Measurements from ENCODE around the gene CYB5R3.

CYB5R3 gene

DNA sequence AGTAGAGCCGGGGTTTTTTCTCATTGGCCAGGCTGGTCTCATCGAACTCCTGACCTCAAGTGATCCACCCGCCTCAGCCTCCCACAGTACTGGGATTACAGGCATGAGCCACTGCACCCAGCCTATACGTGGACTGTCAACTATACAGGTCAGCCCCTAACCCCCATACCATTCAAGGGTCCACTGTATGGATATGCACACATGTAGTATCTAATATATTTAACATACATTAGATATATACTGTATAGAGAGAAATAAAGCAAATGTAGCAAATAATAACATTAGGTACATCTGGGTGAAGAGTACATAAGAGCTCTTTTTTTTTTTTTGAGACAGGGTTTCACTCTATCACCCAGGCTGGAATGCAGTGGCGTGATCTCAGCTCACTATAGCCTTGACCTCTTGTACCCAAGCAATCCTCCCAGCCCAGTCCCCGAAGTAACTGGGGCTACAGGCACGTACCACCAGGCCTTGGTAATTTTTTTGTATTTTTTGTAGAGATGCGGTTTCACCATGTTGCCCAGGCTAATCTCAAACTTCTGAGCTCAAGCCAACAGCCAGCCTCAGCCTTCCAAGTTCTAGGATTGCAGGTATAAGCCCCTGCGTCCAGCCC, 7.3 kb downstream of the CYB5R3 start:
- Histone ChIP-seq H3K9me3 (ENCODE audit: control insufficient read depth, low read length) (no peaks in the 10 kb centered on the region), H3K4me1 (no peaks in the 10 kb centered on the region), H3K27me3 (ENCODE audit: control insufficient read depth, insufficient read depth, low read length) (no peaks in the 10 kb centered on the region), H3K4me3 (ENCODE audit: low read depth, low read length) (no peak overlapping the region), H3K4me2 (ENCODE audit: low read length) (no peak overlapping the region), H3K9ac (no peak overlapping the region), H2AFZ (no peak overlapping the region), H3K36me3 (ENCODE audit: control insufficient read depth, insufficient read depth, low read length) (no peaks in the 10 kb centered on the region), H3K79me2 (peaks cover under 1% of the 10 kb centered on the region), H3K27ac (no peak overlapping the region)
- TF ChIP-seq, protein P1, sequence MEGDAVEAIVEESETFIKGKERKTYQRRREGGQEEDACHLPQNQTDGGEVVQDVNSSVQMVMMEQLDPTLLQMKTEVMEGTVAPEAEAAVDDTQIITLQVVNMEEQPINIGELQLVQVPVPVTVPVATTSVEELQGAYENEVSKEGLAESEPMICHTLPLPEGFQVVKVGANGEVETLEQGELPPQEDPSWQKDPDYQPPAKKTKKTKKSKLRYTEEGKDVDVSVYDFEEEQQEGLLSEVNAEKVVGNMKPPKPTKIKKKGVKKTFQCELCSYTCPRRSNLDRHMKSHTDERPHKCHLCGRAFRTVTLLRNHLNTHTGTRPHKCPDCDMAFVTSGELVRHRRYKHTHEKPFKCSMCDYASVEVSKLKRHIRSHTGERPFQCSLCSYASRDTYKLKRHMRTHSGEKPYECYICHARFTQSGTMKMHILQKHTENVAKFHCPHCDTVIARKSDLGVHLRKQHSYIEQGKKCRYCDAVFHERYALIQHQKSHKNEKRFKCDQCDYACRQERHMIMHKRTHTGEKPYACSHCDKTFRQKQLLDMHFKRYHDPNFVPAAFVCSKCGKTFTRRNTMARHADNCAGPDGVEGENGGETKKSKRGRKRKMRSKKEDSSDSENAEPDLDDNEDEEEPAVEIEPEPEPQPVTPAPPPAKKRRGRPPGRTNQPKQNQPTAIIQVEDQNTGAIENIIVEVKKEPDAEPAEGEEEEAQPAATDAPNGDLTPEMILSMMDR (IDR thresholded peaks at IDR 0.05): no peak

DNA sequence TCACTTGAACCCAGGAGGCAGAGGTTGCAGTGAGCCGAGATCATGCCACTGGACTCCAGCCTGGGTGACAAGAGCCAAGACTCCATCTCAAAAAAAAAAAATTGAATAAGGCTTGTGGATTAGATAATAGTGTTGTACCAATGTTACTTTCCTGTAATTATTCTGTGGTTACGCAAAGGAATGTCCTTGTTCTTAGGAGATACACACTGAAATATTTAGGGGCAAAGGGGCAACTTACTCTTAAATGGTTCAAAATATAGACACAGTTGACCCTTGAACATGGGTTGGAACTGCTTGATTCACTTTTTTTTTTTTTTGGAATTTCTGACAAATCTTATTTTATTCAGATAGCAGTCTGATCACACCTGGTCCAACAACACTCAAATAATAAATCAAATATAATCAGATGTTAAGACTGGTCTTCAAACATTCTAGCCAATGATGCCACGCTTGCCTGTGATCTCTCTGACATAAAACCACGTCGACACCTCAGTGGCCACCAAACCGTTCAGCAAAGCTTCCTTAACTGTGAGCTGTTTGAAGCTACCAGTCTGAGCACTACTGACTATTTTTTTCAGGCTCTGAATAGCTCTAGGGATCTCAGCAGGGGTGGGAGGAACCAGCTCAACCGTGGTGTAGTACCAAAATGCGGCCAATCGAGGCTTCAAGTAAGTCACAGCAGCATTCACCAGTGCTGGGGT, 9.5 kb downstream of the CYB5R3 start:
- TF ChIP-seq, protein P1 (IDR thresholded peaks at IDR 0.05): no peak
- H2AFZ ChIP-seq: no peak overlapping the region
- no peaks in the 10 kb centered on the region for H3K36me3 ChIP-seq (ENCODE audit: control insufficient read depth, insufficient read depth, low read length)
- peaks cover 2% of the 10 kb centered on the region for H3K79me2 ChIP-seq
- no peaks in the 10 kb centered on the region for H3K4me1 ChIP-seq
- H3K4me2 ChIP-seq (ENCODE audit: low read length): no peak overlapping the region
- no peak overlapping the region for H3K4me3 ChIP-seq (ENCODE audit: low read depth, low read length)
- H3K9ac ChIP-seq: no peak overlapping the region
- no peaks in the 10 kb centered on the region for H3K9me3 ChIP-seq (ENCODE audit: control insufficient read depth, low read length)
- no peak overlapping the region for H3K27ac ChIP-seq
- H3K27me3 ChIP-seq (ENCODE audit: control insufficient read depth, insufficient read depth, low read length): no peaks in the 10 kb centered on the region

DNA sequence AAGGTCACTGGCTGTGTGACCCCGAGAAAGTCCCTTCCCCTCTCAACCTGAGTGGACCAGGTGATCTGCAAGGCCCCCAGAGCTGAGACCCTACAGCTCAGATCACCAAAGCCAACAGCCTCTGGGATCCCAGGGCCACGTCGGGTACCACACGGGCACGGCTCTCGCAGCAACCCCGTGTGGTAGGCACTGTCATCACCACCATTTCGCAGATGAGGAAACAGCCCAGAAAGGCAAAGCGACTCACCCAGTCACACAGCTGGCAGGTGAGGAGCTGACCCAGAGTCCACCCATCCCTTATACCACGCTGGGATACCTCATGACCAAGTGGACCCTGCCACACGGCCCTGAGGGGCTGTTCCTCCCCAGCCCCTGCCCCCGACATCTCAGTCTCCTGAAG, 11.6 kb downstream of the CYB5R3 start:
- H2AFZ ChIP-seq: no peak overlapping the region
- TF ChIP-seq, protein P1 (IDR thresholded peaks at IDR 0.05): no peak
- no peak overlapping the region for H3K27ac ChIP-seq
- H3K27me3 ChIP-seq (ENCODE audit: control insufficient read depth, insufficient read depth, low read length): no peaks in the 10 kb centered on the region
- H3K4me2 ChIP-seq (ENCODE audit: low read length): no peak overlapping the region
- H3K79me2 ChIP-seq: peaks cover 2% of the 10 kb centered on the region
- no peaks in the 10 kb centered on the region for H3K4me1 ChIP-seq
- H3K9me3 ChIP-seq (ENCODE audit: control insufficient read depth, low read length): no peaks in the 10 kb centered on the region
- no peak overlapping the region for H3K4me3 ChIP-seq (ENCODE audit: low read depth, low read length)
- no peaks in the 10 kb centered on the region for H3K36me3 ChIP-seq (ENCODE audit: control insufficient read depth, insufficient read depth, low read length)
- no peak overlapping the region for H3K9ac ChIP-seq

DNA sequence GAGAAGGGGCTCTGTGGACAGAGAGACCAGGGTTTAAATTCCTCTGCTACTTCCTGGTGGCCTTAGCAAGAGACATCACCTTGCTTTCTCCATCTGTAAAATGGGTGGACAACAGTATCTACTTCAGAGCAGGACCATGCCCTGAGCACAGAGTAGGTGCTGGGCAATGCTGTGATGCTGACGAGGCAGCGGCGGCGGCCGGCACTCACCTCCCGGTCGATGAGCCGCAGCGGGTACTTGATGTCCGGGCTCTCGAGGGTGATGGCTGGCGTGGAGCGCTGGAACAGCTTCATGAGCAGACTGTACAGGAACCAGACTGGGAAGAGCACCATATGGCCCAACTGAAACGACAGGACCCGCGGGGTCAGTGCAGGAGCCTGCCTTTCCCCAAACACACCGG, 12.7 kb downstream of the CYB5R3 start:
- Histone ChIP-seq H3K79me2 (peaks cover 2% of the 10 kb centered on the region), H3K36me3 (ENCODE audit: control insufficient read depth, insufficient read depth, low read length) (no peaks in the 10 kb centered on the region)

More for the DNA sequence above, 12.7 kb downstream of the CYB5R3 start:
- Histone ChIP-seq H2AFZ (no peak overlapping the region), H3K27me3 (ENCODE audit: control insufficient read depth, insufficient read depth, low read length) (no peaks in the 10 kb centered on the region), H3K27ac (no peak overlapping the region), H3K4me1 (no peaks in the 10 kb centered on the region), H3K4me2 (ENCODE audit: low read length) (no peak overlapping the region), H3K9me3 (ENCODE audit: control insufficient read depth, low read length) (no peaks in the 10 kb centered on the region), H3K4me3 (ENCODE audit: low read depth, low read length) (no peak overlapping the region), H3K9ac (no peak overlapping the region)
- TF ChIP-seq, protein P1 (IDR thresholded peaks at IDR 0.05): no peak

Data from parathyroid adenoma (tissue), 2 donors.